HEK293 (cell line): ENCODE measurements around the gene CORT.

Source experiments
- GLI2 ChIP-seq: fragments of 450-650 bp; formaldehyde crosslinking; IDR thresholded peaks from 2 replicates; pipeline ENCODE4; 2017; ENCODE audit warnings: missing biosample characterization, missing genetic modification characterization, low read depth, borderline replicate concordance
- MEIS1 ChIP-seq: sonication (generic); formaldehyde crosslinking; IDR thresholded peaks from 2 replicates; pipeline ENCODE4 v1.8.1; 2022; ENCODE audit warnings: missing genetic modification reagents, mild to moderate bottlenecking, borderline replicate concordance
- RBAK ChIP-seq: fragments of 450-650 bp; formaldehyde crosslinking; IDR thresholded peaks from 2 replicates; pipeline ENCODE4 v1.5.1; 2016; ENCODE audit warnings: missing biosample characterization, missing genetic modification characterization
- YY1 ChIP-seq: fragments of 450-650 bp; formaldehyde crosslinking; IDR thresholded peaks from 2 replicates; pipeline ENCODE4 v1.5.1; 2018; ENCODE audit warnings: missing biosample characterization, missing genetic modification characterization
- ZNF10 ChIP-seq: fragments of 450-650 bp; formaldehyde crosslinking; IDR thresholded peaks from 2 replicates; pipeline ENCODE4 v1.5.1; 2017; ENCODE audit warnings: missing biosample characterization, missing genetic modification characterization
- ZNF121 ChIP-seq: fragments of 450-650 bp; formaldehyde crosslinking; IDR thresholded peaks from 2 replicates; pipeline ENCODE4 v1.5.1; 2016; ENCODE audit warnings: missing biosample characterization, missing genetic modification characterization
- ZNF23 ChIP-seq: fragments of 450-650 bp; formaldehyde crosslinking; IDR thresholded peaks from 2 replicates; pipeline ENCODE4 v1.5.1; 2016; ENCODE audit warnings: missing biosample characterization, missing genetic modification characterization, borderline replicate concordance
- ZNF571 ChIP-seq: fragments of 450-650 bp; formaldehyde crosslinking; IDR thresholded peaks from 2 replicates; pipeline ENCODE4 v1.5.0; 2017; ENCODE audit warnings: missing biosample characterization, missing genetic modification characterization
- ZNF776 ChIP-seq: fragments of 450-650 bp; formaldehyde crosslinking; IDR thresholded peaks from 2 replicates; pipeline ENCODE4 v1.5.0; 2017; ENCODE audit warnings: missing biosample characterization, missing genetic modification characterization, borderline replicate concordance
- ZSCAN23 ChIP-seq: fragments of 450-650 bp; formaldehyde crosslinking; IDR thresholded peaks from 2 replicates; pipeline ENCODE4 v1.5.1; 2016; ENCODE audit warnings: missing biosample characterization, missing genetic modification characterization
- TF ChIP-seq, protein P1 (sequence below): fragments of 450-650 bp; formaldehyde crosslinking; IDR thresholded peaks from 2 replicates; pipeline ENCODE4 v1.5.1; 2017; ENCODE audit warnings: missing biosample characterization, missing genetic modification characterization
- TF ChIP-seq, protein P2 (sequence below): fragments of 450-650 bp; formaldehyde crosslinking; IDR thresholded peaks from 2 replicates; pipeline ENCODE4 v1.5.1; 2016; ENCODE audit warnings: missing biosample characterization, missing genetic modification characterization
- TF ChIP-seq, protein P3 (sequence below): fragments of 450-650 bp; formaldehyde crosslinking; IDR thresholded peaks from 2 replicates; pipeline ENCODE4 v1.5.1; 2016; ENCODE audit warnings: missing biosample characterization, missing genetic modification characterization

DNA sequence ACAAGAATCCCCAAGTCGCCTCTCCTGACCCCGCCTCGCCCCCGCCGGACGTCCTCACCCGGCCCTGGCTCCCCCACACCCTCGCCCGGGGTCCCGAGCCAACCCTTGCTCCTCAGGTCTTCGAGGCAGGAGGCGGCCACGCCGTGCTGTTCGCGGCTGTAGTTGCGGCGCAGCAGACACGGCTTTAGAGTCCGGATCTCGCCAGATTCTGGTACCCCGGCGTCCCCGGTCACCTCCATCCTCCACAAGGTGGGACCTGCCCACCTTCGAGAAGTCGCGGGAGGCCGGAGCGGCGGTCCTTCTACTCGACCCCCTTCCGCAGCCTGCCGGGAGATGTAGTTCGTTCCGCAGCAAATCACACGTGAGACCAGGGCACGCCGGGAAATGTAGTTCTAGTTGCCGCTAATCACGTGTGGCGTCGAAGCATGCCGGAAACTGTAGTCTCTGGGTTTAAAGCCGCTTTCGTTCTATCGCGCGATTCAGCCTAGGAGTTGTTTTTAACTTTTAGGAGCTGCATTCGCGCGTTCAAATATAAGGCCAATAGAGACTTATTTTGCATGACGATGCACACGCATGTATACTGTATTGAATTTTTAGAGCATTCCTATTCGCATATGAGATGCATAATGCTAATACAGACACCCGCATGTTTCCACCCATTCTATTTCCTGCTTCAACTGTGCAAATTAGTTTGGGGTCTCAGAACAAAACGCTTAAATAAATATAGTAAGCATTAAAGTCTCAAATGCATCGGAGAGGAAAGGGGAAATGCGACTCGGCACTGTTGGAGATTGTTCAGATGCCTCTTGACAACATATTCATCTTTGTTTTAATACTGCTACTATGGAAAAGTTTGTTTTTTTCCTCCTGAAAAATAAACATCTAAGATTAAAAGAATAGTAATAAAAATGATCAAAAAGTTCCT is 22.7 kb downstream of the CORT start, which contains the start of gene DFFA:
- TF ChIP-seq, protein P1, sequence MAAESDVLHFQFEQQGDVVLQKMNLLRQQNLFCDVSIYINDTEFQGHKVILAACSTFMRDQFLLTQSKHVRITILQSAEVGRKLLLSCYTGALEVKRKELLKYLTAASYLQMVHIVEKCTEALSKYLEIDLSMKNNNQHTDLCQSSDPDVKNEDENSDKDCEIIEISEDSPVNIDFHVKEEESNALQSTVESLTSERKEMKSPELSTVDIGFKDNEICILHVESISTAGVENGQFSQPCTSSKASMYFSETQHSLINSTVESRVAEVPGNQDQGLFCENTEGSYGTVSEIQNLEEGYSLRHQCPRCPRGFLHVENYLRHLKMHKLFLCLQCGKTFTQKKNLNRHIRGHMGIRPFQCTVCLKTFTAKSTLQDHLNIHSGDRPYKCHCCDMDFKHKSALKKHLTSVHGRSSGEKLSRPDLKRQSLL: no peak
- TF ChIP-seq ZSCAN23 (tag by site-specific recombination) (no peak), ZNF776 (tag by site-specific recombination) (no peak), ZNF121 (tag by site-specific recombination) (no peak), ZNF571 (tag by site-specific recombination) (no peak), RBAK (no peak), GLI2 (tag by site-specific recombination) (no peak), MEIS1 (CRISPR knock-in tag) (no peak), YY1 (tag by site-specific recombination) (peak; percentile 78), ZNF10 (no peak), ZNF23 (tag by site-specific recombination) (no peak)
- TF ChIP-seq, protein P2, sequence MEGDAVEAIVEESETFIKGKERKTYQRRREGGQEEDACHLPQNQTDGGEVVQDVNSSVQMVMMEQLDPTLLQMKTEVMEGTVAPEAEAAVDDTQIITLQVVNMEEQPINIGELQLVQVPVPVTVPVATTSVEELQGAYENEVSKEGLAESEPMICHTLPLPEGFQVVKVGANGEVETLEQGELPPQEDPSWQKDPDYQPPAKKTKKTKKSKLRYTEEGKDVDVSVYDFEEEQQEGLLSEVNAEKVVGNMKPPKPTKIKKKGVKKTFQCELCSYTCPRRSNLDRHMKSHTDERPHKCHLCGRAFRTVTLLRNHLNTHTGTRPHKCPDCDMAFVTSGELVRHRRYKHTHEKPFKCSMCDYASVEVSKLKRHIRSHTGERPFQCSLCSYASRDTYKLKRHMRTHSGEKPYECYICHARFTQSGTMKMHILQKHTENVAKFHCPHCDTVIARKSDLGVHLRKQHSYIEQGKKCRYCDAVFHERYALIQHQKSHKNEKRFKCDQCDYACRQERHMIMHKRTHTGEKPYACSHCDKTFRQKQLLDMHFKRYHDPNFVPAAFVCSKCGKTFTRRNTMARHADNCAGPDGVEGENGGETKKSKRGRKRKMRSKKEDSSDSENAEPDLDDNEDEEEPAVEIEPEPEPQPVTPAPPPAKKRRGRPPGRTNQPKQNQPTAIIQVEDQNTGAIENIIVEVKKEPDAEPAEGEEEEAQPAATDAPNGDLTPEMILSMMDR (tag by site-specific recombination): peak; percentile 33; the same call in 1 of the 2 replicates
- TF ChIP-seq, protein P3, sequence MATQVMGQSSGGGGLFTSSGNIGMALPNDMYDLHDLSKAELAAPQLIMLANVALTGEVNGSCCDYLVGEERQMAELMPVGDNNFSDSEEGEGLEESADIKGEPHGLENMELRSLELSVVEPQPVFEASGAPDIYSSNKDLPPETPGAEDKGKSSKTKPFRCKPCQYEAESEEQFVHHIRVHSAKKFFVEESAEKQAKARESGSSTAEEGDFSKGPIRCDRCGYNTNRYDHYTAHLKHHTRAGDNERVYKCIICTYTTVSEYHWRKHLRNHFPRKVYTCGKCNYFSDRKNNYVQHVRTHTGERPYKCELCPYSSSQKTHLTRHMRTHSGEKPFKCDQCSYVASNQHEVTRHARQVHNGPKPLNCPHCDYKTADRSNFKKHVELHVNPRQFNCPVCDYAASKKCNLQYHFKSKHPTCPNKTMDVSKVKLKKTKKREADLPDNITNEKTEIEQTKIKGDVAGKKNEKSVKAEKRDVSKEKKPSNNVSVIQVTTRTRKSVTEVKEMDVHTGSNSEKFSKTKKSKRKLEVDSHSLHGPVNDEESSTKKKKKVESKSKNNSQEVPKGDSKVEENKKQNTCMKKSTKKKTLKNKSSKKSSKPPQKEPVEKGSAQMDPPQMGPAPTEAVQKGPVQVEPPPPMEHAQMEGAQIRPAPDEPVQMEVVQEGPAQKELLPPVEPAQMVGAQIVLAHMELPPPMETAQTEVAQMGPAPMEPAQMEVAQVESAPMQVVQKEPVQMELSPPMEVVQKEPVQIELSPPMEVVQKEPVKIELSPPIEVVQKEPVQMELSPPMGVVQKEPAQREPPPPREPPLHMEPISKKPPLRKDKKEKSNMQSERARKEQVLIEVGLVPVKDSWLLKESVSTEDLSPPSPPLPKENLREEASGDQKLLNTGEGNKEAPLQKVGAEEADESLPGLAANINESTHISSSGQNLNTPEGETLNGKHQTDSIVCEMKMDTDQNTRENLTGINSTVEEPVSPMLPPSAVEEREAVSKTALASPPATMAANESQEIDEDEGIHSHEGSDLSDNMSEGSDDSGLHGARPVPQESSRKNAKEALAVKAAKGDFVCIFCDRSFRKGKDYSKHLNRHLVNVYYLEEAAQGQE: no peak
